ENCODE results near the gene EPHA1.
A peak's percentile ranks its signal among the peaks of the same experiment; 100 is the strongest.
"Not testable (repeated sequence)": the region's sequence is repeated elsewhere in the genome, so short reads cannot be mapped to it uniquely, and the experiment has no call there.

Gene EPHA1

GRCh38 chr7:143429770-143430698 lies 21.4 kb upstream of the EPHA1 start:
- no peak for DNase-seq (ENCODE audit: low spot score)

- DNase-seq (ENCODE audit: low spot score) = no peak
These were observed 18.0 kb upstream of the EPHA1 start for GRCh38 chr7:143426479-143427142.

DNA sequence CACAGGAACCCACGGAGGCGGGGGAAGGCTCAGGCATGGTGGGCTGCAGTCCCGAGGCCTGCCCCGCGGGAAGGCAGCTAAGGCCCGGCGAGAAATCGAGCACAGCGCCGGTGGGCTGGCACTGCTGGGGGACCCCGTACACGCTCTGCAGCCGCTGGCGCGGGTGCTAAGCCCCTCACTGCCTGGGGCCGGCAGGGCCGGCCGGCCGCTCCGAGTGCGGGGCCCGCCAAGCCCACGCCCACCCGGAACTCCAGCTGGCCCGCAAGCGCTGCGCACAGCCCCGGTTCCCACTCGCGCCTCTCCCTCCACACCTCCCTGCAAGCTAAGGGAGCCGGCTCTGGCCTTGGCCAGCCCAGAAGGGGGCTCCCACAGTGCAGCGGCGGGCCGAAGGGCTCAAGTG lies 15.8 kb upstream of the EPHA1 start:
- DNase-seq (ENCODE audit: low spot score) = not testable (repeated sequence)

- DNase-seq (ENCODE audit: low spot score) = no peak
These were observed 13.4 kb upstream of the EPHA1 start for GRCh38 chr7:143422033-143422432.

DNA sequence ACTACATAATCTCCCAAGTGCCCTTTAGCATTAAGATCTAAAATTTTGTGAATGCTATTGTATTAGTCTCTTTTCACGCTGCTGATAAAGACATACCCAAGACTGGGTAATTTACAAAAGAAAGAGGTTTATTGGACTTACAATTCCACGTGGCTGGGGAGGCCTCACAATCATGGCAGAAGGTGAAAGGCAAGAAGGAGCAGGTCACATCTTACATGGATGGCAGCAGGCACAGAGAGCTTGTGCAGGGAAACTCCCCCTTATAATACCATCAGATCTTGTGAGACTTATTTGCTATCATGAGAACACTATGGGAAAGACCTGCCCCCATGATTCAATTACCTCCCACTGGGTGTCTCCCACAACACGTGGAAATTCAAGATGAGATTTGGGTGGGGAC lies 12.0 kb upstream of the EPHA1 start:
- not testable (repeated sequence) for DNase-seq (ENCODE audit: low spot score)

DNA sequence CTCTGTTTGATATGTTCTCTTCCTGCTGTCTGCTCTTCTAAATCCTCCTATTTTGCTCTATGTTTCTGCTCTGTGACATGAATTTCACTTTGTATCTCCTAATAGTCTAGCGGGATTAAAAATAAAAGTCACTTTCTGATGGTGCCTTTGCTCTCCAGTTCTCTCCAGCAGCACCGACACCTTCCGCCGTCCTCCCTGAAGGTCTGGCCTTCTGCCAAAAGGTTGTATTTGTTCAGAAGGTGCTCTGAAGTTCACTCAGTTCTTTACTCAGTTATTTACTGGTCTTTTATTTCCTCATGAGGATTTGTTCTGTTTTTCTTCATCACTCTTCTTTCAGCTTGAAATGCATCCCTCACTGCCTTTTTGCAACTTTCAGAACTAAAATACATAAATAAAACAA lies 11.2 kb upstream of the EPHA1 start:
- DNase-seq (ENCODE audit: low spot score) = no peak

DNA sequence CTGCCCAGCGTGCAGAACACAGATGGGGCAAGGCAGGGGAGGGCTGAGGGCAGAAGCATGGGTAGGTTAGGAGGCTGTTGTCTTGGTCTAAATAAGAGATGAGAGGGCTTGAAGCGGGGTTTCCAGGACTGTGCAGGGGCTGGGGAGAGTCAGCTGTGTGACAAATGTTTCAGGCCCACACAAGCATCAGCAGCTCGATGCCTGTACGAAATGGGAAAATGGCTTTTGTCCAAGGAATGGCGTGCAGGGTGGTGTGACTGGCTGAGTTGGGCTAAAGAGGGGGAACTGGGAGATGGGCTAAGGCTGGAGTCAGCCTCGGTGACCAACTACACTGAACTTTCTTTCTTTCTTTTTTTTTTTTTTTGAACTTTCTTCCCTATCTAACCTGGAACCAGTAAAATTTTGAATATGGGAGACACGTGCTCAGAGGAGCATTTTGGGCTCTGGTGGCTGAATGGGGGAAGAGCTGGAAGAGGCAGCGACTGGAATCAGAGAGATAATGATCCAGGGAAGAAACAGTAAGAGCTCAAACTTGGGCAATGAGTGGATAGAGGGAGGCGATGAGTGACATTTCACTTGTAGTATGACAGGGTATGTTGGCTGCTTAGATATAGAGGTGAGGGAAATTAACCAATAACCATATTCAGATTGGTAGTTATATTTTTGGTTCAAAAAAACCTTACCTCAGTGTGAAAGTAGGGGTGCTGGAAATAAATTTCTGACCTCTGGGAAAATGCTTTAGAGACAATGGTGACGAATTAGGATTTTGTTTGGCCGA lies 10.2 kb upstream of the EPHA1 start:
- DNase-seq (ENCODE audit: low spot score) = no peak

GRCh38 chr7:143417734-143418383 lies 9.2 kb upstream of the EPHA1 start:
- no peak for DNase-seq (ENCODE audit: low spot score)

- DNase-seq (ENCODE audit: low spot score) = no peak
These were observed 8.0 kb upstream of the EPHA1 start for GRCh38 chr7:143416565-143417149.

- peak; percentile 33 for DNase-seq (ENCODE audit: low spot score)
These were observed 7.2 kb upstream of the EPHA1 start for GRCh38 chr7:143415742-143416397.

- not testable (repeated sequence) for DNase-seq (ENCODE audit: low spot score)
These were observed 6.6 kb upstream of the EPHA1 start for GRCh38 chr7:143415209-143415608.

GRCh38 chr7:143413123-143413522 lies 4.5 kb upstream of the EPHA1 start:
- DNase-seq (ENCODE audit: low spot score) = no peak

- no peak for DNase-seq (ENCODE audit: low spot score)
These were observed 3.5 kb upstream of the EPHA1 start for GRCh38 chr7:143411976-143412708.

- DNase-seq (ENCODE audit: low spot score) = no peak
These were observed 1.9 kb upstream of the EPHA1 start for GRCh38 chr7:143410521-143411004.

DNA sequence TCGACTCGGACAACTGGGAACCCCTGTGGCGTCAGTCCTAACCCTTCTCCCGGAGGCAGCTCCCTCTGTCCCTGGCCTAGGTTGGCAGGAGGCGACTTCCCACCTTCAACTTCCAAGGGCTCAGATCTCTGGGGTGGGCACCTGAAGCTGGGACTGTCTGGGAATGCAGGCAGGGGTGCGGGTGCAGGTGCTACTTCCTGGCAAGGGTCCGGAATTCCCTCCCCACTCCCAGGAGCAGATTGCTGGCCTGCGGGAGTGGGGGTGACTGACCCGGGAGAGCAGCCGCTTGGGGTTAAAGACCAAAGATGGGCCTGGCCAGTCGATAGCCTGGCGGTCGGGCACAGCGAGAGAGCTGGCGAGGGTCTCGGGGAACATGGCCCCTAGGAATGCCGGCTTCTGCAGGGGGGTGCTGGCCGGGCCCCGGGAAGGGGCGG lies 387 bp downstream of the EPHA1 start:
- no peak for DNase-seq (ENCODE audit: low spot score)

- DNase-seq (ENCODE audit: low spot score) = peak; percentile 59
These were observed 1.1 kb downstream of the EPHA1 start for GRCh38 chr7:143407287-143408251.

DNA sequence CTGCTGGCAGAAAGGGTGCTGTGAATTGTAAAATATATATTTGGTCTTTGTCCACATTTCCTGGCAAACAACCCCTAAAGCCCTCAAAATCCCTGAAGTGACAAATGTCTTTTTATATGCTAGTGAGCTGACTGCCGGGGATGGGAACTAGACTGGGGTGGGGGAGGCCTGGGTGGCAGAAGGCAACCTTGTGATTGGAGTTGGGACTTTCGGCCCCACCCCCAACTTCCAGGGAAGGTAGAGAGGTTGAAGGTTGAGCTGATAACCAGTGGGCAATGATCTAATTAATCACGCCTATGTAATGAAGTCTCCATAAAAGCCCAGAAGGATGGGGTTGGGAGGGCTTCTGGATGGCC lies 2.7 kb downstream of the EPHA1 start:
- DNase-seq (ENCODE audit: low spot score) = peak; percentile 33

DNA sequence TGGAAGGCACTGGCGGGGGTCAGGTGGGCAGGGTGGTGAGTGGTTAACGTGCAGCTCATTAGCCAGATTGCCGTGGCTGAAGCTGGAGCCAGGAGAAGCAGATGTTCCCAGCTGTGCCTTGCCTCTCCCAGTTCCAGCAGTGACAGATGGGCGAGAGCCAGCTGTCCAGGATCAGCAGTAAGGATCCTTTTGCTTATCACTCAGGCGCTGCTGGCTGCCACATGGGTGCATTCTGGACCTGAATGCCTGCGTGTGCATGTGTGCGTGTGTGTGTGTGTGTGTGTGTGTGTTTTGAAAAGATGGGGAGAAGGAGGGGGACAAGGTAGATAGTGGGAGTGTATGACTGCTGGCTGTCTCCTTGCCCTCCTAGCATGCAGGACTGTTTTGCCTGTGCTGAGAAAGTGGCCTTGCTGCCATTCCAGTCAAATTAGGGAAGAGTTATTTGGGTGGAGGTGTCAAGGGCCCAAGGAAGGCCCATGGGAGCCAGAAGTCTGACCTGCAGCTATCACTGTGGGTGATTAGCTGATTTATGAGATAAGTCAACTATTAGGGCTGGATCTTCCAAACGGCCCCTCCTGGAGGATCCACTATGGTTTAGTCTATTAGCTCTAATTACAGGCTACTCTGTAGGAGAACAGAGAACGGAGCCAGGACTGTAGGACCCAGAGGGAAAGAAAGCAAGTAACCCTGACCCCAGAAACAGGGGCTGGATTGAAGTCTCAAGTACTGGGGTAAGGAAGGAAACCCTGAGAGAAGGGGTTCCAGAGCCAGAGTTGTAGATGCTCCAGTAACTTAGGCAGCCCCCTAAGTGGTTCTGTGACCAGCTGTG lies 3.3 kb downstream of the EPHA1 start:
- DNase-seq (ENCODE audit: low spot score) = peak; percentile 77

All from left forelimb (tissue), 1 donor.